Natural killer cell (primary cell): ENCODE measurements around the gene AFG3L2. TPM values are rescaled to one million over a fixed set of nuclear protein-coding genes. Genes with fewer than 3 reads are reported as not detected.

Experiments
- ATAC-seq, 3 donors: fragments of 150-1000 bp in 2 of 3; fragments of 200-7000 bp in 1 of 3; cut with Tn5 transposase; 1 replicate in 1 of 3; 2 replicates in 2 of 3; pipeline ENCODE4 v1.10.0; 2021; ENCODE audit warnings: mild to moderate bottlenecking in 2 of 3, moderate library complexity in 2 of 3
- DNase-seq, 2 donors: peaks; one replicate each; pipeline versions ENCODE4 v3.0.0 to v3.0.0-alpha.2; 2013 to 2021; ENCODE audit warnings: mixed read lengths in 1 of 2
- H3K27ac ChIP-seq: one replicate; pipeline ENCODE4 v1.5.1; 2013; ENCODE audit warnings: mild to moderate bottlenecking, low read length
- H3K27me3 ChIP-seq: one replicate; pipeline ENCODE4 v1.6.1; 2013; ENCODE audit warnings: low read length; ENCODE audit not compliant: control insufficient read depth, insufficient read depth
- H3K36me3 ChIP-seq: one replicate; pipeline ENCODE4 v1.6.1; 2013; ENCODE audit warnings: low read length; ENCODE audit not compliant: control insufficient read depth, insufficient read depth
- H3K4me1 ChIP-seq: one replicate; pipeline ENCODE4 v1.6.1; 2013; ENCODE audit warnings: low read length; ENCODE audit not compliant: control insufficient read depth, insufficient read depth
- H3K4me3 ChIP-seq: one replicate; pipeline ENCODE4 v1.5.1; 2013; ENCODE audit warnings: low read length
- H3K9me3 ChIP-seq: one replicate; pipeline ENCODE4 v1.6.1; 2013; ENCODE audit warnings: low read length; ENCODE audit not compliant: control insufficient read depth, insufficient read depth
- H3K27ac Mint-ChIP-seq, 2 donors: one replicate each; pipeline ENCODE4 v1.8.0; 2022; ENCODE audit warnings: mild to moderate bottlenecking in 2 of 2, mixed read lengths in 2 of 2, moderate library complexity in 1 of 2
- H3K27me3 Mint-ChIP-seq, 2 donors: one replicate each; pipeline ENCODE4 v1.8.0; 2022; ENCODE audit warnings: low read depth in 2 of 2, mixed read lengths in 2 of 2
- H3K36me3 Mint-ChIP-seq: one replicate; pipeline ENCODE4 v1.8.0; 2022; ENCODE audit warnings: mixed read lengths
- H3K4me1 Mint-ChIP-seq, 2 donors: one replicate each; pipeline ENCODE4 v1.8.0; 2022; ENCODE audit warnings: mixed read lengths in 2 of 2
- H3K4me3 Mint-ChIP-seq: one replicate; pipeline ENCODE4 v1.8.0; 2022; ENCODE audit warnings: mild to moderate bottlenecking, moderate library complexity, mixed read lengths
- H3K9me3 Mint-ChIP-seq, 2 donors: one replicate each; pipeline ENCODE4 v1.8.0; 2022; ENCODE audit warnings: mixed read lengths in 2 of 2
- WGBS: methylation state at CpG from one replicate; pipeline ENCODE4 v1.1.7; 2013; ENCODE audit warnings: missing lambda C conversion rate; ENCODE audit not compliant: insufficient coverage; 5-methylcytosine and 5-hydroxymethylcytosine counted together
- intact Hi-C: fragments of 100-400 bp; cut with micrococcal nuclease; formaldehyde crosslinking; loops from one replicate; pipeline ENCODE4 v1.14.2; 2022
- total RNA-seq, 4 donors: library from RNA; stranded (reverse); fragments of 120-200 nt in 1 of 4; gene quantifications; one replicate each; pipeline versions ENCODE4 v1.2.3 to v1.2.4, GENCODE V29; 2013 to 2022
- TF ChIP-seq, protein P1 (sequence below): fragments of 200-600 bp; IDR thresholded peaks from one replicate; pipeline ENCODE4 v1.8.0; 2022; ENCODE audit warnings: antibody characterized with exemption

AFG3L2 gene
- total RNA-seq, 3 donors from 2014 or later (not counting 1 experiment from before 2014, with no cell fraction given), result 31.9 to 36.4 (median 35.9) TPM

DNA sequence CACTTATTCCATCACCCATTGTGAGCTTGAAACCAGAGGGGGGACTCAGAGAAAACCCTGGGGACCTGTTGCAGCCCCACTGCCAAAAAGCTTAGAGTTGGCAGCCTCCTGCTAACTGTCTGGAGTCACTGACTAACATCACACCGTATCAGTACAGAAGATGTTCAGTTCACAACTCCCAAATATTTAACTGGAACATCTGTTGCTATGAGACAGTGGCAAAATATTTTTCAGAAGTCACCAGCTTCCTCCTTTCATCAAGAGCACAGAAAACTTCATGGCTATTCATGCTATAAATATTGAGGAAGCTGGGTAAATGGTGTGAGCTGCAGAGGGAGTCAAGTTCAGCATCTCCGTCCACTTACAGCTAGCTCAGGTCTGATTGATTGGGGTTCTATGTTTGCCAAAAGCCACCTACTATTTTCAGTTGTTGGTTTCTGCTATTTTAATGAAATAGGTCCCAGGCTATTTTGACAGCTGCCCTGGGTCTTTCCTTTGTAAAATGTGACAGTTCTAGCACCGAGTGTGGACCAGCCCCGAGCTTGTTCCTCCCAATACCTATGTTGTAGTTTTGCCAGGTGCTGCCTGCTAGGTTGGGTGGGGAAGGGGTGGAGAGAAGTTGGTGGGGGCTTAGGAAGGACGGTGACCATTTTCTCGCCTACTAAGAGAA lies 59.2 kb downstream of the AFG3L2 start:
- no peaks in the 10 kb centered on the region for H3K9me3 ChIP-seq
- H3K36me3 ChIP-seq, result no peaks in the 10 kb centered on the region
- intact Hi-C loops, result no loop called here
- H3K27ac ChIP-seq, result peak overlapping the region; percentile 53
- ATAC-seq (no peak), DNase-seq (no peak)
- H3K27ac Mint-ChIP-seq, result no peak overlapping the region
- H3K4me3 ChIP-seq, result no peak overlapping the region
- H3K4me1 ChIP-seq, result peaks cover 7% of the 10 kb centered on the region
- WGBS, result 27% methylated on average over 6 of the region's 6 CpGs
- no peaks in the 10 kb centered on the region for H3K4me1 Mint-ChIP-seq
- H3K9me3 Mint-ChIP-seq, result no peaks in the 10 kb centered on the region
- TF ChIP-seq, protein P1, sequence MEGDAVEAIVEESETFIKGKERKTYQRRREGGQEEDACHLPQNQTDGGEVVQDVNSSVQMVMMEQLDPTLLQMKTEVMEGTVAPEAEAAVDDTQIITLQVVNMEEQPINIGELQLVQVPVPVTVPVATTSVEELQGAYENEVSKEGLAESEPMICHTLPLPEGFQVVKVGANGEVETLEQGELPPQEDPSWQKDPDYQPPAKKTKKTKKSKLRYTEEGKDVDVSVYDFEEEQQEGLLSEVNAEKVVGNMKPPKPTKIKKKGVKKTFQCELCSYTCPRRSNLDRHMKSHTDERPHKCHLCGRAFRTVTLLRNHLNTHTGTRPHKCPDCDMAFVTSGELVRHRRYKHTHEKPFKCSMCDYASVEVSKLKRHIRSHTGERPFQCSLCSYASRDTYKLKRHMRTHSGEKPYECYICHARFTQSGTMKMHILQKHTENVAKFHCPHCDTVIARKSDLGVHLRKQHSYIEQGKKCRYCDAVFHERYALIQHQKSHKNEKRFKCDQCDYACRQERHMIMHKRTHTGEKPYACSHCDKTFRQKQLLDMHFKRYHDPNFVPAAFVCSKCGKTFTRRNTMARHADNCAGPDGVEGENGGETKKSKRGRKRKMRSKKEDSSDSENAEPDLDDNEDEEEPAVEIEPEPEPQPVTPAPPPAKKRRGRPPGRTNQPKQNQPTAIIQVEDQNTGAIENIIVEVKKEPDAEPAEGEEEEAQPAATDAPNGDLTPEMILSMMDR, result no peak
- no peaks in the 10 kb centered on the region for H3K27me3 Mint-ChIP-seq
- H3K4me3 Mint-ChIP-seq, result no peak overlapping the region
- no peaks in the 10 kb centered on the region for H3K27me3 ChIP-seq
- H3K36me3 Mint-ChIP-seq, result no peaks in the 10 kb centered on the region

DNA sequence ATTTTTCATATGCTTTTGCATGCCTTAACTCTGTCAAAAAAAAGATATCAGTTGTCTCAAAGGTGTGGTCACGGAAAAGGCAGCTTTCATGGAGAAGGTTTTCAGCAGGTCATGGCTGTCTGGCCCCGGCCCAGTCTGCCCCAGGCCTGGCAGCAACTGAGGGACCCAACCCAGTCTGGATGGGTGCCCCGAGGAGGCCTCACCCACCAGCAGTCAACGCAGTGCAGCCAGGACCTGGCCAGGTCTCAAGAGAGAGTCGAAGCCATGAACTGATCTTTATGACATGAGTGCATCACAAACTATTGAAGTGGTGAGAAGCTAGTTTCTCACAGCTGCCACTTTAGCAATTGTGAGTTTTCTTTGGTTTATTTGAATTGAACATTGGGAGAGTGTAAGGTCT lies 61.1 kb downstream of the AFG3L2 start:
- ATAC-seq (no peak), DNase-seq (no peak)
- no peak overlapping the region for H3K4me3 ChIP-seq
- no peaks in the 10 kb centered on the region for H3K9me3 ChIP-seq
- Mint-ChIP-seq H3K4me1 (no peaks in the 10 kb centered on the region), H3K9me3 (peaks cover 0 to 4% of the 10 kb centered on the region in 2 donors), H3K27ac (no peak overlapping the region), H3K27me3 (peaks cover 2 to 8% of the 10 kb centered on the region in 2 donors), H3K4me3 (no peak overlapping the region), H3K36me3 (peaks cover 7% of the 10 kb centered on the region)
- TF ChIP-seq, protein P1, result no peak
- no peaks in the 10 kb centered on the region for H3K27me3 ChIP-seq
- H3K36me3 ChIP-seq, result no peaks in the 10 kb centered on the region
- peak overlapping the region; percentile 59 for H3K27ac ChIP-seq
- WGBS, result 84% methylated on average over 5 of the region's 5 CpGs
- H3K4me1 ChIP-seq, result peaks cover 7% of the 10 kb centered on the region
- intact Hi-C loops, result no loop called here

DNA sequence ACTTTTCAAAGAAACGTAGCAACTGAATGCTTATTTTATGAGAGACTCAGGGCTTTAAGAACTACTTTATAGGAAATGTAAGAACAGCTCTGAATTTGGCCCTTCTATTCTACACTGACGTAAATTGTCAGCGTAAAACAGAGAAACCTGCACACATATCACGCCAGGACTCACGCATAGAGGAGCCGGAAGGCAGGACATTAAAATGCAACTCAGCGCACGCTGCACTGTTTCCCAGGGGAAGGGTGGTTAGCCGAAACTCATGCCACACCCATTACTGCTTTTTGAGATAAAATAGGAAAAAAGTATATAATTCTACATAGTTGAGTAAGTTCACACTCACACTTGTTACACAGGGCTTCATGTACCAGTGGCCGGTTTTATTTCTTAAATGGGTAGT lies 61.5 kb downstream of the AFG3L2 start:
- Mint-ChIP-seq H3K27ac (no peak overlapping the region), H3K27me3 (peaks cover 2 to 8% of the 10 kb centered on the region in 2 donors), H3K36me3 (peaks cover 7% of the 10 kb centered on the region), H3K4me3 (no peak overlapping the region), H3K4me1 (no peaks in the 10 kb centered on the region), H3K9me3 (peaks cover 0 to 4% of the 10 kb centered on the region in 2 donors)
- DNase-seq (no peak), ATAC-seq (no peak)
- intact Hi-C loops, result no loop called here
- peaks cover 5% of the 10 kb centered on the region for H3K4me1 ChIP-seq
- H3K27ac ChIP-seq, result peak overlapping the region; percentile 59
- no peaks in the 10 kb centered on the region for H3K36me3 ChIP-seq
- no peaks in the 10 kb centered on the region for H3K9me3 ChIP-seq
- WGBS, result 73% methylated on average over 8 of the region's 10 CpGs
- no peaks in the 10 kb centered on the region for H3K27me3 ChIP-seq
- H3K4me3 ChIP-seq, result no peak overlapping the region
- TF ChIP-seq, protein P1, result no peak
